ENCODE measurements around the gene SLC25A52. TPM values are rescaled to one million over a fixed set of nuclear protein-coding genes. Genes with fewer than 3 reads are reported as not detected.

The SLC25A52 gene
- total RNA-seq, 1 donor, result not detected

DNA sequence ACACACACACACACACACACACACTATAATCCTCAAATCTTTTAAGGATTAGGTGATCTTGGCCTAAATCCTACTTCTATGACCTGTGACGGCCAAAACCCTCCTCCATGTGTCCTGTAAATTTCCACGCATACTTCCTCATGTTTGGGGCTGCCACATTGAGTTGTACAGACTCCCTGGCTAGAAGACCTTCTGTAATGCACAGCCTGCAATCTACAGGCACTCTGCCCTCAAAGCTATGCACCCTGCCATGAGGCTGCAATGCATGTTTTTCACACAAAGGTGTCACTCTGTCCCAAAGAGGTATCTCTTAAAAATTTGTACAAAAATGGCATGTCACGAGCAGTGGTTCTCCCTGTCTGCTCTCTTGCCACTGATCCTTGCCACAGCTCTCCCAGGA is 49.9 kb downstream of the SLC25A52 start:
- Histone ChIP-seq H3K4me2 (ENCODE audit: insufficient read depth, low read length) (no peak overlapping the region), H3K27ac (ENCODE audit: low read depth, low read length) (no peak overlapping the region), H4K20me1 (ENCODE audit: insufficient read depth, low read length) (no peaks in the 10 kb centered on the region), H3K36me3 (ENCODE audit: insufficient read depth, low read length) (no peaks in the 10 kb centered on the region), H2AFZ (ENCODE audit: low read length) (no peak overlapping the region), H3K27me3 (ENCODE audit: insufficient read depth, low read length) (no peaks in the 10 kb centered on the region), H3K4me1 (ENCODE audit: insufficient read depth, low read length) (no peaks in the 10 kb centered on the region), H3K9me3 (ENCODE audit: low read depth, low read length) (no peaks in the 10 kb centered on the region), H3K79me2 (ENCODE audit: insufficient read depth, low read length) (no peaks in the 10 kb centered on the region), H3K4me3 (ENCODE audit: insufficient read depth, low read length) (no peak overlapping the region)
- no peak for DNase-seq (ENCODE audit: insufficient read length, low spot score, missing footprints)
- TF ChIP-seq, protein P1, sequence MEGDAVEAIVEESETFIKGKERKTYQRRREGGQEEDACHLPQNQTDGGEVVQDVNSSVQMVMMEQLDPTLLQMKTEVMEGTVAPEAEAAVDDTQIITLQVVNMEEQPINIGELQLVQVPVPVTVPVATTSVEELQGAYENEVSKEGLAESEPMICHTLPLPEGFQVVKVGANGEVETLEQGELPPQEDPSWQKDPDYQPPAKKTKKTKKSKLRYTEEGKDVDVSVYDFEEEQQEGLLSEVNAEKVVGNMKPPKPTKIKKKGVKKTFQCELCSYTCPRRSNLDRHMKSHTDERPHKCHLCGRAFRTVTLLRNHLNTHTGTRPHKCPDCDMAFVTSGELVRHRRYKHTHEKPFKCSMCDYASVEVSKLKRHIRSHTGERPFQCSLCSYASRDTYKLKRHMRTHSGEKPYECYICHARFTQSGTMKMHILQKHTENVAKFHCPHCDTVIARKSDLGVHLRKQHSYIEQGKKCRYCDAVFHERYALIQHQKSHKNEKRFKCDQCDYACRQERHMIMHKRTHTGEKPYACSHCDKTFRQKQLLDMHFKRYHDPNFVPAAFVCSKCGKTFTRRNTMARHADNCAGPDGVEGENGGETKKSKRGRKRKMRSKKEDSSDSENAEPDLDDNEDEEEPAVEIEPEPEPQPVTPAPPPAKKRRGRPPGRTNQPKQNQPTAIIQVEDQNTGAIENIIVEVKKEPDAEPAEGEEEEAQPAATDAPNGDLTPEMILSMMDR (IDR thresholded peaks at IDR 0.05; ENCODE audit: extremely low read depth, low read depth, low read length), result no peak

Other genes with a start within 250 kb of the SLC25A52 start
- gene TTR, start 169.0 kb downstream of the SLC25A52 start, total RNA-seq, result not detected in 2 replicates
- gene B4GALT6, start 76.3 kb downstream of the SLC25A52 start, total RNA-seq, result 2.2 and 2.9 TPM in 2 replicates
- 47.0 and 48.0 TPM in 2 replicates for gene TRAPPC8, start 182.2 kb upstream of the SLC25A52 start, total RNA-seq